T-helper 2 cell treated with Interferon-gamma antibody and Interleukin-4, amounts not matched to agents 100 ng/mL and 5 ng/mL, for 36 hours (primary cell): ENCODE results near the gene HMG20B. TPM values are rescaled to one million over a fixed set of nuclear protein-coding genes. Genes with fewer than 3 reads are reported as not detected.

Experiments
- intact Hi-C: fragments of 100-400 bp; cut with micrococcal nuclease; formaldehyde crosslinking; loops from one replicate; pipeline ENCODE4 v1.15.1; 2023
- total RNA-seq: library from RNA; stranded (reverse); gene quantifications from 2 replicates; pipeline ENCODE4 v1.2.3, GENCODE V29; 2022

HMG20B gene
- total RNA-seq, 1 donor from 2014 or later: 41.0 TPM

DNA sequence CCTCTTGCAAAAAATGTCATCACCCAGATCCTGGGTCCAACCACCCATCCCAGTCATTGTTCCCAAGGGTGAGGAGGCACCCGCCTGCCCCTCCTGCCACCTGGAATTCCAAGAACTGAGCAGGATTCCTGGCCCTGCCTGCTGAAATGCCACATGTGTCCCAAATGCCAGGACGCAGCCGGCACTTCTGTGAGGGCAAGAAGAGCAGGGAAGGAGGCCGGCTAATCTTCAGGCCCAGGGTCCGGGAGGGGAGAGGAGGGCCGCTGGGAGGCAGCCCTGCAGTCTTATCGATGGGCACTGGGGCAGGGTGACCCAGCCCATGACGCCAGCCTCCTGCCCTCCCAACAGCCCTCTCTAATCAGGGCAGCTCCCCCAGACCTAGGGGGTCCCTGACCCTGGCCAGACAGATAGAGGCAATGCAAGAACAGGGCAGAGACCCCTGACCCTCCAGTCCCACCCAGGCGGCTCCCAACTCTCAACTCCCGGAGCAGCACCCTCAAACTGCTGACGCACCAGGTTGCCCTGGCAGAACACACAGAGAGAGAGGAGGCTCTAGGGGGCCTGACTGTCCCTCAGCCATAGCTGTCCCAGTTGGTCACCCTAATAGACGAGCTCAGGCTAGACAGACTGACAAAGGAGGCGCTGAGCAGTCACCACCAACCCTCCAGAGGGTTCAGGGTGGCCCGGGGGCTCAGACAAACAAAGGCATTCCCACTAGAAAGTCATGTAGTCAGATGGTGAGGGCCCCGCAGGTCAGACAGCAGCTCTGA is 16.9 kb upstream of the HMG20B start:
- intact Hi-C loops: loop anchor here (2.0 to 5.0 kb wide), 2 partner anchors 49 to 71 kb away; partner anchors contain the start of genes CACTIN and FZR1

DNA sequence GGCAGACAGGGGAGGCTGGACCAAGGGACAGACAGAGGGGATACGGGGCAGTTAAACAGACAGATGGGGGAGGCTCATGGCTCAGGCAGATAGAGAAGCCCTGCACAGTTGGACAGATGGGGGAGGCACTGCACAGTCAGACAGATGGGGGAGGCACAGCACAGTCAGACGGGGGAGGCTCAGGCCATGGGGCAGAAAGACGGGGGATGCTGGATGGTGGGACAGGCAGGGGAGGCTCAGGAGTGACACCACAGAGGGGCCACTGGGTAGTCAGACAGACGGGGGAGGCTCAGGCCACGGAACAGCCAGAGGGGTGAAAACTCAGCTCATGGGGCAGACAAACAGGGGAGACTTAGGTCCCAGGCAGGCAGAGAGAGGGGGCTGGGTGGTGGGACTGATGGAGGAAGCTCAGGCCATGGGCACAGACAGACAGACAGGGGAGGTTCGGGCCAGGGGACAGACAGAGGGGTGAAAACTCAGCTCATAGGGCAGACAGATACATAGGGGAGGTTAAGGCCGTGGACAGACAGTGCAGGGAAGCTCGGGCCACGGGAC is 16.2 kb upstream of the HMG20B start:
- intact Hi-C loops: loop anchor here (2.0 to 5.0 kb wide), 2 partner anchors 49 to 70 kb away; partner anchors contain the start of genes CACTIN and FZR1

DNA sequence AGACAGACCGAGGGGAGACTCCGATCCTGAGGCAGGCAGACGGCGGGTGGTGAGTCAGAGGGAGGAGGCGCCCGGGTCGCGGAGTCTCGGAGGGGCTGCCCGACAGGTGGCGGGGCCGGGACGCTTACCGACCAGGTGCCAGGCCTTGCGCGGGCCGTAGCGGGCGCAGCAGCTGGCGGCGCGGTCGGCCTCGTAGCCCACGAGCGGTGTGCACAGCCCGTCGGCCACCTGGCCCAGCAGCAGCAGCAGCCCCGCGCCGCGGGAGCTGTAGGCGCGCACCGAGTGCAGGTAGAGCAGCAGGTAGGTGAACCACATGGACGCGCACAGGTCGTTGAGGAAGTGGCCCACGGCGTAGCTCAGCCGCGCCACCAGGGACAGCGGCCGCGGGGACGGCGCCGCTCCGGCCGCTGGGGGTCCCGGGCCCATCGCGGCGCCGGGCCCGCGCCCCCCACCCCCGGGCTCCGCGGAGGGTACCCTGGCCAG is 15.7 kb upstream of the HMG20B start:
- intact Hi-C loops: loop anchor here (1.0 to 5.0 kb wide), 3 partner anchors 15 to 70 kb away; partner anchors contain the start of genes CACTIN, FZR1 and HMG20B

DNA sequence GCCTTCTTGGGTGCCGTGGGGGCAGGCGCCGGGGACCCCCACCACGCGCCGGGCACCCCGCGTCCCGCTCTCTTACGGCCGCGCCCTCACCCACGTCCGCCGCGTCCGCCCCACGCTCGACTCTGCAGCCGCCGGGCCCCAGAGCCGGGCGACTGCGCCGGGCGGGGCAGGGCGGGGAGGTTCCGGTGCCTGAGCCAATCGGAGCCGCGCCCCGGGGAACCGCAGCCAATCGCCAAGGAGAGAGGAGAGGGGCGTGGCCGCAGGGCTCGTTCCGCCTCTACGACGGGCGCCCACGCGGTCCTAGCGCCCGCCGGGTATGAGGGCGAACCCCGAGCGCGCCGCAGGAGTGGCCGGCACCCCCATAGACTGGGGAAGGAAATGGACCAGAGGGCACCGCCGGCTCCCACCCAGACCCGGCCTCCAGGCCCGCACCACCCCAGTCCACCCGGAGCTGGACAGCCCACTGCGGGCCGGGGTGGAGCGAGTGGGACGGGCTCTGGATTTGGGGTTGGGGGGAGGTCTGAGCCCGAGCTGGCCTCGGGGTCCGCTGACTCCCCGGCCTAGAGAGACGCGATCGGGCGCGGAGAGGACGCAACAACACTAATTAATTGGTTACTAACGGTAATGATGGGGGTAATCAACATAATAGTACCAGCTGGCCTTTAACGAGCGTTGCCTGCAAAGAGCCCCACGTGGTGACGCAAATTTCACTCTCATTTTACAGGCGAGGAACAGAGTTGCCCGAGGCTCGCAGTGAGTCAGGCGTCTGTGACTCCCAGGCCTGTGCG is 15.1 kb upstream of the HMG20B start, which contains the start of gene MFSD12:
TSS of gene MFSD12 (minus strand) at position 126 of the 788 bp plus-strand sequence. CDS start 183 bp downstream, outside the sequence.
- intact Hi-C loops: loop anchor here (1.0 to 5.0 kb wide), 3 partner anchors 15 to 69 kb away; partner anchors contain the start of genes CACTIN, FZR1 and HMG20B

DNA sequence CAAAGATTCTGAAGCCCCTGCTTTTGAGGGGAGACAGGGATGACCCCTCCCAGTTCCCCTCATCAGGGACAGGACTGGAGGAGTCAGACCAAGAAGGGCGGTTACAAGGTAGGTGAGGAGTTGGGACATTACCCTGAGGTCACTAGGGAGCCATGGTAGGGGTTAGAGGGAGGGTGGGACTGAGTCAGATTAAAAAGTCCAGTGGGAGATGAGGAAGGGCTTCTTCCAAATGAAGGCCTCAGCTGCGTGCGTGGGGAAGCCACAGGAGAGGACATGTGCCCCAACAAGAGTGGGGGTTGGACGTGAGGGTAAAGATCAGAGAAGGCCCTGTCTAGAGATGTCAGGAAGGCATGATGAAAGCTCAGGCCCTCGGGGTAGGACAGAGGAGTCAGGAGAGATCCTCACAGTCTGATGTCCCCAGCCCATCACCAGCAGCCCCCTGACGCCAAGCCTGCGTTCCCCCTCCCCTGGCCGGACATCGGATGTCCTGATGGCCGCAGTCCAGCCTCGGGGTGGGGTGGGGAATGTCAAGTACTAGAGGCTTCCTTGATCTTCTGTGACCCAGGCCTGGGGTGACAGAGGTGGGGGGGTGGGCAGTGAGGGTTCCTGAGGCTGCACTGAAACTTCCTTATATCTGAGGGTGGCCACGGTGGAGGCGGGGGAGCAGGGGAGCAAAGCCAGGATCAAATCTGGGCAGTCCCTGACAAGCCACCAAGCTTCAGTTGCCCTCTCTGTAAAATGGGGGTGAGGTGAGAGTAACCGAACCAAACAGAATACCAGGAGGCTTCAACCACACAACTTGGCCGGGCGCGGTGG is 8.8 kb upstream of the HMG20B start:
- intact Hi-C loops: no loop called here

DNA sequence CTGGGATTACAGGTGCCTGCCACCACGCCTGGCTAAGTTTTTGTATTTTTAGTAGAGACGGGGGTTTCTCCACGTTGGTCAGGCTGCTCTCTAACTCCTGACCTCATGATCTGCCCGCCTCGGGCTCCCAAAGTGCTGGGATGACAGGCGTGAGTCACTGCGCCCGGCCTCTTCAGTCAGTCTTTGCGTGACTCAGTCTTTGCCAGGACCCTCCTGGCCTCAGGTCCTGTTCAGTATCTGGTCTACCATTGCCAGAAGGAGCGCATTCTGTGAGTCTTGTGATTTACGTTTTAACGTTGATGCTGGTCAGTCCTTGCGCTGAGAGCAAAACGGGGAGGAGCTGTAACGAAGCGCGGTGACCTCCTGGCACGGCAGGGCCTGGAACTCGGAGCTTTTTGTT is 7.6 kb upstream of the HMG20B start:
- intact Hi-C loops: no loop called here

DNA sequence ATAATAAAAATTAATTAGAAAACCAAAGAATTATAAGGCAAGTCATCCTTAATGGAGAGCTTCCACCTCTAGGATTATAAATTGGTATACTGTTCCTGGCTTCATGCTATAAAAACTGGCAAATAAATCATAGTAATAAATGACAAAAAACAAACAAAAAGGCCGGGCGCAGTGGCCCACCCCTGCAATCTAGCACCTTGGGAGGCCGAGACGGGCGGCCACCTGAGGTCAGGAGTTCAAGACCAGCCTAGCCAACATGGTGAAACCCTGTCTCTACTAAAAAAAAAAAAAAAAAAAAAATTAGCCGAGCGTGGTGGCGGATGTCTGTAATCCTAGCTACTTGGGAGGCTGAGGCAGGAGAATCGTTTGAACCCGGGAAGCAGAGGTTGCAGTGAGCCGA is 2.7 kb upstream of the HMG20B start:
- intact Hi-C loops: loop anchor here (10.0 kb wide), 1 partner anchor 495 kb away; the partner anchor contains the start of gene ZBTB7A

DNA sequence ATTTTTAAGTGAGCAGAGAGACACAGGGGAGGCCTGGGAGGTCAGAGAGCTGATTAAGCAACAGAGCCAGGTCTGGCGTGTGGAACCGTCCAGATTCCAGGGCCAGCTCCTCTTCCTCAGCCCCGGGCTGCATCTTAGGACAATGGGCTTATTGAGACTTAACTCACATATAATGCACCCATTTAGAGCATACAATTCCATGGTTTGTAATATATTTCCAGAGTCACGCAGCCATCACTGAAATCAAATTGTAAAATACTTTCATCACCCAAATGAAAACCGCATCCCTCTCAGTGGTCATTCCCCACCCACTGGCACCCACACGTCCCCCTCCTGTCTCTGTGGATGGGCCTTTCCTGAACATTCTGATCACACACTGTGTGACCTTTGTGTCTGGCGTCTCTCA is 2.1 kb upstream of the HMG20B start:
- intact Hi-C loops: loop anchor here (10.0 kb wide), 1 partner anchor 494 kb away; the partner anchor contains the start of gene ZBTB7A

DNA sequence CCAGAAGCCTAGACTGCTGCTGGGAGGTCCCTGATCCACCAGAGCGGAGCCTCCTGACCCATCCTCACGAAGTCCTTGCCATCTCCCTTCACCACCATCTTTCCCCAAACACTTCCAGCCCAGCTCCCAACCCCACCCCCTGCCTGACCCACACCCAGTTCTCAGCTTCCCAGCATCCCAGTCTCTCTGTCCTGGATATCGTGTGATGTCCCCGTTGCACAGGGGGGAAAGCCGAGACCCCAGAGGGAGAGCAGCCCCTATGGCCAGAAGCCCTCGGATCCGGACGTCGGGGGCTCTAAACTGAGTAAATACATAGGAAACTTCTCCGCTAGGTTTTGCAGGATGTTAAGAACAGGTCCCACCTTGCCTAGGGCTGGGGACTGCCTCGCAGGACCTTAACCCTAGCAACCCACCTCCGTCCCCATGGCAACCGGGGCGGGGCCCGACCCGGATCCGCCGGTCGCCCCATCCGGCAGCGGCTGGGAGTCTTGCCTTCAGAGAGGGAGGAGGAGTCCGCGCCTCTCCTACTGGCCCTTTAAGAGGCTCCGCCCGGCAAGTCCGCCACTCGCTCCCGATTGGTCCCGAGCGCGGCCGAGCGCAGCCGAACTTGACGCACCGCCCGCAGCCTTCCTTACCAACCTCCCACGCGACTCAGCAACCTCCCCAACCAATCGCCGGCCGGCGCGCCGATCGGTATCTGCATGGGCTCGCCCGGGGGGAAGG is 451 bp upstream of the HMG20B start:
- intact Hi-C loops: loop anchor here (1.0 to 10.0 kb wide), 4 partner anchors 15 to 493 kb away; partner anchors contain the start of genes FZR1, MFSD12 and ZBTB7A

DNA sequence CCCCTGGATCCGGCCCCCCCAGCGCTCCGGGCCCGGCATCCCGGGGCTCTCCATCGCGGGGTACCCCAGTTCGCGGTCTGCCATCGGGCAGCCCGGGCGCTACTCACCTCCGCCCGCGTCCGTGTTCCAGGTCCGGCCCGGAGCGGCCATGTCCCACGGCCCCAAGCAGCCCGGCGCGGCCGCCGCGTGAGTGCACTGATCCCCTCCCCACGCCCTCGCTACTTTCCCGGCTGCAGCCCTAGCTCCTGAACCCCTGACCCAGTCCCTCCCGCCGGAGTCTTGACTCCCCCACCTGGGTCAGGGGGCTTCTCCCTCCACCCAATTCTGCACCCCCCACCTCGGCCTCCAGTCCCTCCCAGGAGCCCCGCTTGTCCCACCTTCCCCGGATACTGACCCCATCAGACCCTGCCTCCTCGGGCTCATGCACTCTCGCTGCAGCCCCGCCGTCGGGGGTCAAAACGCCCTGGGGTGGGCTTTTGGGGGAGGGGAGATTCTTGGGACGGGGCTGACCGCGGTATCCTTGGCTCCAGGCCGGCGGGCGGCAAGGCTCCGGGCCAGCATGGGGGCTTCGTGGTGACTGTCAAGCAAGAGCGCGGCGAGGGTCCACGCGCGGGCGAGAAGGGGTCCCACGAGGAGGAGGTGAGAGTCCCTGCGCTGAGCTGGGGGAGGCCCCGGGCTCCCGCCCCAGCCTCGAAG is 566 bp downstream of the HMG20B start:
- intact Hi-C loops: loop anchor here (10.0 kb wide), 1 partner anchor 491 kb away; the partner anchor contains the start of gene ZBTB7A

DNA sequence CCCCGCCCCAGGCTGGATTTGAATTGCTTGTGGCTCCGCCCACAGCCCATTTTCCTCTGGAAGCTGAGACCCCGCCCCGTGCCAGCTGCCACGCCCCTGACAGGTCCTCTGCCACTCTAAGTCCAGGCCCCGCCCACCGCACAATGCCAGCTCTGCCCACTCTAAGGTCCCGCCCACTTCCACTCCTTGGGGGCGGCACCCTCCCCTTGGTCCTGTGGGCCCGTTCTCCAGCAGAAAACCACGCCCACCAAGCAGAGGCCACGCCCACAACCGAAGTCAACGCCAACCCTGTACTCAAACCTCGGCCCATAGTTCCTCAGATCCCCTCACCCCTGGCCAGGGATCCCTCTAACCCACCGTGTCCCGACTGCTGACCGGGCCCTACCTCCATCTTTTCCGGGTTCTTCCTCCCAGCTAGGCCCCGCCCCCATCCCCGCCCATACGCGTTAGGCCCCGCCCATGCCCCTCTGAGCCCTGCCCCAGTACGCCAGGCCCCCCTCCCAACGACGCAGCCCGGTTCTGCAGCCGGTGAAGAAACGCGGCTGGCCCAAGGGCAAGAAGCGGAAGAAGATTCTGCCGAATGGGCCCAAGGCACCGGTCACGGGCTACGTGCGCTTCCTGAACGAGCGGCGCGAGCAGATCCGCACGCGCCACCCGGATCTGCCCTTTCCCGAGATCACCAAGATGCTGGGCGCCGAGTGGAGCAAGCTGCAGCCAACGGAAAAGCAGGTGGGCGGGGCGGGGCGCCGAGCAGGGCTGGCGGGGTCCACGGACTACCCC is 1.3 kb downstream of the HMG20B start:
- intact Hi-C loops: loop anchor here (10.0 kb wide), 1 partner anchor 491 kb away; the partner anchor contains the start of gene ZBTB7A

DNA sequence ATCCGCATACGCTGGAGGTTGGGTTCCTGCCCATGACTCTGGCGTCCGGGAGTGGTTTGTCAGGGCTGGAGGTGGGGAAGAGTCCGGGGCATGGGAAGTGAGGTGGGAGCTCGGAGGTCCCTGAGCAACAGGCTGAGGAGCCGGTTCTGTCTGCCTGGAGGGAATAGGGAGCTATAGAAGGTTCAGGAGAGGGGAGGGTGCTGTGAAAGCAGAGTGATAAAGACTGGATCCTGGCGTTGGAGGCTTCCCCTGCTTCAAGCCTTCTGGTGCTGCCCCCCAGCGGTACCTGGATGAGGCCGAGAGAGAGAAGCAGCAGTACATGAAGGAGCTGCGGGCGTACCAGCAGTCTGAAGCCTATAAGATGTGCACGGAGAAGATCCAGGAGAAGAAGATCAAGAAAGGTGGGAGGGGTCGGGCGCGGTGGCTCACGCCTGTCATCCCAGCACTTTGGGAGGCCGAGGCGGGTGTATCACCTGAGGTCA is 2.6 kb downstream of the HMG20B start:
- intact Hi-C loops: loop anchor here (10.0 kb wide), 1 partner anchor 490 kb away; the partner anchor contains the start of gene ZBTB7A

DNA sequence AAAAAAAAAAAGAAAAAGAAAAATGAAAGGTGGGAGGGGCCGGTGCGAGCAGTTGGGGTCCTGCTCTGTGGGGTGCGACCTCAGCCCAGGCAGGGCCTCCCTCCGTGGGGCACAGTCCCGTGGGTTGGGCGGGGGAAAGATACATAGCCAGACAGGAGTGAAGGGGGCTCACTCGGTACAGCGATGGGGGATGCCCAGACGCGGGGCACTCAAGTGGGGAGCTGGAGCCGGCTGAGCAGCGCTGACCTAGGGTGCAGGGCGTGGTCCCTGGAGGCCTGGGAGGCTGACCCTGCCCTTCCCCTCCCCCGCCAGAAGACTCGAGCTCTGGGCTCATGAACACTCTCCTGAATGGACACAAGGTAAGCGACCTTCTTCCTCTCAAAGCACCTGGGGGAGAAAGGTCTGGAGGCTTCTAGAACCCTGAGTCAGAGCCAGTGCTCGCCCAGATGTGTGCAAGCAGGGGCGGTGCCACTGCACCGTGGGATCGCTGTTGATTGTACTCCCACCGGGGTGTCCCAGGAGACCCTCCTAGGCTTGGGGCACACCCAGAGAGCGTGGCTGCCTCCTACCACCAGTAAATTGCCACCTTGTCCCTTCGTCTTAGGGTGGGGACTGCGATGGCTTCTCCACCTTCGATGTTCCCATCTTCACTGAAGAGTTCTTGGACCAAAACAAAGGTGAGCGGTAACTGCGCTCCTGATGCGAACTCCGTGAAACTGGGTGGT is 3.4 kb downstream of the HMG20B start:
- intact Hi-C loops: loop anchor here (10.0 kb wide), 1 partner anchor 489 kb away; the partner anchor contains the start of gene ZBTB7A

DNA sequence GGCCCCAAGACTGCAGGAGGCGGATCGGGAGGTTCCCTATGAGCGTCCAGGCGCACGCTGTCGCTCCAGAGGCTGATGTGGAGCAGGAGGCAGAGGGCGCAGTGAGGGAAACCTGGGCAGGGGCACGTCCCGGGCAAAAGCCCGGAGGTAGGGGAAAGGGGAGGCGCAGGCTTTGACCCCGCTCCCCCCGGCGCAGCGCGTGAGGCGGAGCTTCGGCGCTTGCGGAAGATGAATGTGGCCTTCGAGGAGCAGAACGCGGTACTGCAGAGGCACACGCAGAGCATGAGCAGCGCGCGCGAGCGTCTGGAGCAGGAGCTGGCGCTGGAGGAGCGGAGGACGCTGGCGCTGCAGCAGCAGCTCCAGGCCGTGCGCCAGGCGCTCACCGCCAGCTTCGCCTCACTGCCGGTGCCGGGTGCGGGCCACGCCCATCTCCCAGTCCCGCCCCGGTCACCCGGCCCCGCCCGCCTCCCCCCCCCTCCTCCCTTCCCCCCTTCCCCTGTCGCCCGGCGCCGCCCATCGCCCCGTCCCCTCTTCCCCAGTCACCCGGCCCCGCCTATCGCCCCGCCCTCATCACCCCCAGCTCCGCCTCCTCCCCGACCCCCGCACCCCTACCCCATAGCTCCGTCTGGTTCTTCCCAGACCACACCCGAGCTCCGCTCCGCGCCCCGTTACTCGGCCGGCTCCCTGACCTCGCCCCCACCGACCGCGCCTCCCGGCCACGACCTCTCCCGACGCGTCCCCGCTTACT is 4.1 kb downstream of the HMG20B start:
- intact Hi-C loops: loop anchor here (10.0 kb wide), 1 partner anchor 488 kb away; the partner anchor contains the start of gene ZBTB7A

DNA sequence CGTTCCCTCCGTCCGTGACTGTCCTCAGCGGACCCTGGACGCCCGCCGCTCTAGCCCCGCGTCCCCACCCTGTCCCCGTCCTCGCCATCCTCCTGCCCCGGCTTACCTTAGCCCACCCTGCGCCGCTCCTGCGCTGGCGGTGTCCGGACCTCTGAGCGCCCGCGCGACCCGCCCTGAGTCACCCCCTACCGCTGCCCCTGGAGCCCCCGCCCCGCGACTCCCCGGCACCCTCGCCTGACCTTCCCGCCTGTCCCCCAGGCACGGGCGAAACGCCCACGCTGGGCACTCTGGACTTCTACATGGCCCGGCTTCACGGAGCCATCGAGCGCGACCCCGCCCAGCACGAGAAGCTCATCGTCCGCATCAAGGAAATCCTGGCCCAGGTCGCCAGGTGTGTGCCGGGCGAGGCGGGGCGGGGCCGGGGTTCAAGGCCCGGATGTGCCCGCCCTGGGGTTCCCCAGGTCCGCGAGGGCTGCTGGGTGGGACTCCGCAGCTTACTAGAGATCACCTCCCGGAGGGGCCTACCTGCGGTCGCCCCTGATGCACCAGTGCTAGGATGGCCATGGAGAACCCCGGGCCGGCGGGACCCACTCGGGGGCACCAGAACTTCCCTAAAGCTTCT is 5.1 kb downstream of the HMG20B start:
- intact Hi-C loops: loop anchor here (10.0 kb wide), 1 partner anchor 487 kb away; the partner anchor contains the start of gene ZBTB7A

DNA sequence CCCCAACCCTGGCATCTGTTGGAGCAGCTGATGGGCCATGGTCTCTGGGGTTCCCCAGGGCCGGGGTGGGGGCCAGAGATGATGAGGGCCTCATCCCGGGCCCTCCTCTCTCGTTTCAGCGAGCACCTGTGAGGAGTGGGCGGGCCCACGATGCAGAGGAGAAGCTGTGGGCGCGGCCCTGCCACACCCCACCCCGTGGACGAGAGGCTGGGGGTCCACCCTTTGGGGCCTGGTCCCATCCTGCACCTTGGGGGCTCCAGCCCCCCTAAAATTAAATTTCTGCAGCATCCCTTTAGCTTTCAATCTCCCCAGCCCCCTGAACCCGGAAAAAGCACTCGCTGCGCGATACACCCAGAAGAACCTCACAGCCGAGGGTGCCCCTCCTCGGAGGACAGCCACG is 5.6 kb downstream of the HMG20B start:
- intact Hi-C loops: loop anchor here (10.0 kb wide), 1 partner anchor 486 kb away; the partner anchor contains the start of gene ZBTB7A
